22Rv1 (cell line): ENCODE data around the gene TMEM33.

Source experiments
- H3K27ac ChIP-seq: fragments of 450-650 bp; 2 replicates; pipeline ENCODE4 v1.5.1; 2017
- CTCF ChIP-seq: fragments of 450-650 bp; IDR thresholded peaks from 2 replicates; pipeline ENCODE4 v1.5.1; 2017; ENCODE audit warnings: mild to moderate bottlenecking
- ZFX ChIP-seq: fragments of 450-650 bp; IDR thresholded peaks from 2 replicates; pipeline ENCODE4 v1.6.1; 2017; ENCODE audit warnings: antibody characterized with exemption, borderline replicate concordance

TMEM33 gene

GRCh38 chr4:41964401-41964800, 29.2 kb downstream of the TMEM33 start:
- no peak overlapping the region for H3K27ac ChIP-seq
- TF ChIP-seq CTCF = no peak
- TF ChIP-seq ZFX = no peak

DNA sequence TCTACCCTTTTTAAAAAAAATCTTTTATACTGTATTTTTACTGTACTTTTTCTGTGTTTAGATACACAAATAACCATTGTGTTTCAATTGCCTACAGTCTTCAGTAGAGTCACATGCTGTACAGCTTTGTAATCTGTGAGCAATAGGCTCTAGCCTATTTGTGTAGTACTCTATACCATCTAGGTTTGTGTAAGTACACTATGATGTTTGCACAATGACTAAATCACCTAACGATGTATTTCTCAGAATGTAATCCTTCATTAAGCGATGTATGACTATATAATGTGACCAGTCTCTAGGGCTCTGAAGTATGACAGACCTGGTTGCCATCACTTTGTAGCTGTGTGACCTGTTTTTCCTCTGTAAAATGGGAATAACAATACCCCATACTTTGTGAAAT, 32.2 kb downstream of the TMEM33 start:
- no peak for TF ChIP-seq ZFX
- no peak for TF ChIP-seq CTCF
- H3K27ac ChIP-seq = no peak overlapping the region

DNA sequence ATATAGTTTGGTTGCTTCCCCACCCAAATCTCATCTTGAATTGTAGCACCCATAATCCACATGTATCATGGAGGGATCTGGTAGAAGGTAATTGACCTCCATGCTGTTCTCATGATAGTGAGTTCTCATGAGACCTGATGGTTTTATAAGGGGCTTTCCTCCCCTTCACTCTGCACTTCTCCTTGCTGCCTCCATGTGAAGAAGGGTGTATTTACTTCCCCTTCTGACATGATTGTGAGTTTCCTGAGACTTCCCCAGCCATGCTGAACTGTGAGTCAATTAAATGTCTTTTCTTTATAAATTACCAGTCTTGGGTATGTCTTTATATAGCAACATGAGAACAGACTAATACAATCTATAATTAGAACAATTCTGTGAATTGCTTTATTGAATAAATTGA, 34.4 kb downstream of the TMEM33 start:
- no peak for TF ChIP-seq CTCF
- no peak for TF ChIP-seq ZFX
- H3K27ac ChIP-seq = no peak overlapping the region

DNA sequence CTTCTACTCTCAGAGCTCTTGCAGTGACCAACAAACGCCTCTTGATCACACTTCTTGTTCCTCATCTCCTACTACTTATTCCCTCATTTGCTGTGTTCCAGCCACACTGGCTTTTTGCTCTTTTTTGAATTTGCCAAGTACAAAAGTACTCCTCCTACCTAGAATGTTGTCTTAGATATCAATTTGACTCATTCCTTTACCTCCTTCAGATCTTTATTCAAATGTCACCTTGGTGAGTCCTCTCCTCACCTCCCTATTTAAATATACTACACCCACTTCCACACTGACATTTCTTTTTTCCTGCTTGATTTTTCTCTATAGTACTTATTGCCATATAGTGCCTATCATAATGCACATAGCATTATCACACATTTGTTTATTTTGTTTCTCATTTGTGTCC, 40.1 kb downstream of the TMEM33 start:
- TF ChIP-seq ZFX = no peak
- TF ChIP-seq CTCF = no peak
- H3K27ac ChIP-seq = no peak overlapping the region

DNA sequence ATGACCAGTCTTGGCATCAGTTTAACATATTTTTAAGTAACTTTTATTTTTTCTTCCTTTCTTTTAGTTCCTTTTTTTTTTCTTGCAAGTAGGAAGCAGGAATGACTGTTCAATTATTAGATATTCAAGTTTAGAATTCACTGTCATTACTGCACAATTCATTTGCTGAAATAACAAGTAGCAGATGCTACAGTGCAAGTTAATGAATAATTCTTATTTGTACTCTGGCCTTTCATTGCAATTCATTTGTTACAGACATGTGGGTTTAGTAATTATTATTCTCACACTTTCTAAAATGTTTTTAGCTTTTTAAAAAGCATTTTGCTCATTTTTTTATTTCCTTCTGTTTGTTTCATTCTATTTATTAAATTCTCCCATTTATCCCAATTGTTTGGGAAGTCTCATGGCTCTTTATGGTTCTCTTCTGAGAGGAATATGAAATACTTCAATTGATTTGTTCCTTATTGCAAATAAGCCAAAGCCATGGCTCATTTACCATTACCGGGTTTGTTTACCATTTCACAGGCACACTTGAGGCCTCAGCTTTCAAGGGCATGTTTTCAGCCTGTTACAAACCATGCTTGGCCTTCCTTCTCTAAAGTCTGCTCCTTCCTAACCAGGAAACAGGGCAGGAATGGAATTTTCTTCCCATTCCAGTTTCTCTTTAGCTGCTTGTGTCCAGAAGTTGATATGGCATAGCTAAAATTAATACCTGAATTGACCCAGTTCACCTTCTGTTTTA, 41.7 kb downstream of the TMEM33 start:
- no peak overlapping the region for H3K27ac ChIP-seq
- no peak for TF ChIP-seq CTCF
- TF ChIP-seq ZFX = no peak

GRCh38 chr4:41977709-41978108, 42.5 kb downstream of the TMEM33 start:
- TF ChIP-seq CTCF = no peak
- TF ChIP-seq ZFX = no peak
- H3K27ac ChIP-seq = no peak overlapping the region

- no peak within 1 kb of the TSS for H3K27ac ChIP-seq
- no peak for TF ChIP-seq CTCF
- no peak for TF ChIP-seq ZFX
These were observed 46.2 kb downstream of the TMEM33 start, which contains the start of gene DCAF4L1 for GRCh38 chr4:41981456-41981855. Gene DCAF4L1, plus strand, starts transcription at chr4:41981756. Its CDS starts 37 bp downstream, at chr4:41981793.
